Measurements from ENCODE around the gene SMCO4. TPM values are rescaled to one million over a fixed set of nuclear protein-coding genes. Genes with fewer than 3 reads are reported as not detected.

The SMCO4 gene
- polyA plus RNA-seq, 5 donors: 15.2 to 22.4 (median 15.8) TPM

- no peak for DNase-seq
These were observed 35.7 kb downstream of the SMCO4 start for GRCh38 chr11:93507517-93507916.

- no peak for DNase-seq
These were observed 37.5 kb downstream of the SMCO4 start for GRCh38 chr11:93505703-93506102.

GRCh38 chr11:93504110-93505095 lies 38.8 kb downstream of the SMCO4 start:
- DNase-seq: no peak

GRCh38 chr11:93501856-93502255 lies 41.3 kb downstream of the SMCO4 start:
- no peak for DNase-seq

- DNase-seq: no peak
These were observed 42.4 kb downstream of the SMCO4 start for GRCh38 chr11:93500759-93501158.

GRCh38 chr11:93498641-93499040 lies 44.5 kb downstream of the SMCO4 start:
- no peak for DNase-seq

- no peak for DNase-seq
These were observed 45.0 kb downstream of the SMCO4 start for GRCh38 chr11:93498161-93498560.

GRCh38 chr11:93497596-93497995 lies 45.6 kb downstream of the SMCO4 start:
- DNase-seq: no peak

GRCh38 chr11:93494357-93494756 lies 48.8 kb downstream of the SMCO4 start:
- no peak for DNase-seq

GRCh38 chr11:93493252-93493897 lies 49.8 kb downstream of the SMCO4 start:
- DNase-seq: no peak

- DNase-seq: no peak
These were observed 50.5 kb downstream of the SMCO4 start for GRCh38 chr11:93492464-93493251.

GRCh38 chr11:93491973-93492372 lies 51.2 kb downstream of the SMCO4 start:
- no peak for DNase-seq

- DNase-seq: no peak
These were observed 52.1 kb downstream of the SMCO4 start for GRCh38 chr11:93490996-93491618.

GRCh38 chr11:93489841-93490240 lies 53.4 kb downstream of the SMCO4 start:
- no peak for DNase-seq

GRCh38 chr11:93487032-93487483 lies 56.1 kb downstream of the SMCO4 start:
- DNase-seq: no peak

- no peak for DNase-seq
These were observed 57.2 kb downstream of the SMCO4 start for GRCh38 chr11:93485983-93486382.

- no peak for DNase-seq
These were observed 58.5 kb downstream of the SMCO4 start for GRCh38 chr11:93484716-93485115.

GRCh38 chr11:93482556-93482955 lies 60.6 kb downstream of the SMCO4 start:
- peak; percentile 63 to 69 for DNase-seq

- DNase-seq: no peak
These were observed 61.5 kb downstream of the SMCO4 start for GRCh38 chr11:93481696-93482095.

- DNase-seq: no peak
These were observed 61.9 kb downstream of the SMCO4 start for GRCh38 chr11:93481279-93481678.

GRCh38 chr11:93480756-93481155 lies 62.4 kb downstream of the SMCO4 start:
- DNase-seq: no peak

- DNase-seq: no peak
These were observed 62.9 kb downstream of the SMCO4 start for GRCh38 chr11:93480256-93480655.

All from right lung (tissue), 5 donors.